Daoy (cell line): ENCODE measurements around the gene MYO1B. TPM values are rescaled to one million over a fixed set of nuclear protein-coding genes. Genes with fewer than 3 reads are reported as not detected.
A peak's percentile ranks its signal among the peaks of the same experiment; 100 is the strongest.

Source experiments
- DNase-seq: peaks from one replicate; pipeline ENCODE4 v3.0.0-alpha.2; 2015; ENCODE audit warnings: low read depth
- total RNA-seq: library from RNA; depleted of rRNA; stranded (reverse); fragments of >200 nt; shearing (Covaris generic); gene quantifications from 2 replicates; pipeline ENCODE4 v1.2.3, GENCODE V29; 2014; rRNA removed

The MYO1B gene
- total RNA-seq = 98.0 and 104 TPM in 2 replicates

DNA sequence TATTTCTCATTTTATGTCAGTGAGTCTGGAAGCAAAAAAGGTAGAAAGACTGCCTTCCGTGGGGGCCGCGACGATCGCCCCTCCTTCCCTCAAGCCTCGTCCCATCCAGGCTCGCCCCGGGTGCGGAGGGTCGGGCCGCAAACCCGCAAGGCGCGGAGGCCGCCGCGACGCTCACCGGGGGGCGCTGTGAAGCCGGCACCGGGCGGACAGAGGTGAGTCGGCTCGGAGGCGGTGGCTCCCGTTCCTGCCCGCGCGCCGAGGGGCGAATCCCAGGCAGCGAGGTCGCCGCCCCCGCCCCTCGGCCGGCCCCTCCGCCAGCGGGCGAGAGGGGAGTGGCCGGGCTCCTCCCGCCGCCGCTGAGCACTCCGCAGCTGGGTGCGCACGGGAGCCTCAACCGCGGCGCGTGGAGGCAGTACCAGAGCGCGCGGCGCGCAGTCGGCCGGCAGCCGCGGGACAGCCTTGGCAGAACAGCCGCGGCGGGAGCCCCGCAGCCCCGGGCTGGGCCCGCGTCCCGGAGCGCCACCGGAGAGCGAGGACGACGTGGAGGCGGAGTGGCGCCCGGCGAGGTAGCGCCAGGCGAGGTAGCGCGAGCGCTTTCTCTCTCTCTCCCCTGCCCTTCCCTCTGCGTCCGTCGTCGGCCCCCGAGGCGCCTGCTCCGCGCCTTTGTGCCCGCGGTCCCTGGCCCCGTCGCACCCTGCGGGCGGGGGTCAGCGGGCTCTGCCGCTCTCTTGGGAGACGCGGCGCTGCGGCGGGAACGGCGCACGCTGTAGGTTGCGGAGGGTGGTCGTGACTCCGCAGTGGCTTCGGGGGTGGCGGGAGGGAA, at the start of gene MYO1B:
Gene MYO1B (plus strand): TSS at position 359 of the 823 bp plus-strand sequence. CDS start 31,492 bp downstream, outside the sequence.
- peak; percentile 92 for DNase-seq

DNA sequence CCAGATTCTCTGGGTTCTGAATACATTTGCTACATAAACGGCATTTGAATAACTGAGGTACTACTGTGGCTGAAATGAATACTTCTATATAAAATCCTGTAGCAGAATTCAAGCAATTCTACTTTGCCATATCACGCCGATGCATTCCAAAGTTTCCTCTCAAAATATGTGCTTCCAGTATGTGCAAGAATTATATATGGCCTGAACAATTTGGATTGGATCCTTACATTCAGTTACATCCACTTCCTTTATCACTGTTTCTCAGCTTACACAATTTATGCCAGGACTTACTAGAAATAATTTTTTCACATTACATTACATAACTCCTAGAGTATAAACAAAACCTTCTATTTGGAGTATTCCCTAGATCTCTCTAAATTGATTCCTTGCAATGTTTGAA, 48.1 kb upstream of the MYO1B start:
- DNase-seq = no peak

DNA sequence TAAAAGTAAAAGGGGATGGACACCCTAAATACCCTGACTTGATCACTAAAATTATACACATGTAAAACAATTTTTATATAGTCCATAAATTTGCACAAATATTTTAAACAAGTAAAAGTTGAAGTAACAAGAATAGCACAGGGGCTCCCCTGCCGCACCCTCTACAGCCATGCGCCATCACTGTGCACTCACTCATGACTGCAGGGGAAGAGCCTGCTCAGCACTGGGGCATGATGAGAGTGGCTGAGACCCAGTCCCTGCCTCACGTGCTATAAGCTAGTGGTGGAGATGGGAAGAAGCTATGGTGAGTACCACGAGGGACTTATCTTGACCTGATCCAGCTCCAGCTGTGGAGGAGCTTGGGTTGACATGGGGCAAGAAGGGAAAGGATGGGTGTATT, 46.9 kb upstream of the MYO1B start:
- DNase-seq = no peak

DNA sequence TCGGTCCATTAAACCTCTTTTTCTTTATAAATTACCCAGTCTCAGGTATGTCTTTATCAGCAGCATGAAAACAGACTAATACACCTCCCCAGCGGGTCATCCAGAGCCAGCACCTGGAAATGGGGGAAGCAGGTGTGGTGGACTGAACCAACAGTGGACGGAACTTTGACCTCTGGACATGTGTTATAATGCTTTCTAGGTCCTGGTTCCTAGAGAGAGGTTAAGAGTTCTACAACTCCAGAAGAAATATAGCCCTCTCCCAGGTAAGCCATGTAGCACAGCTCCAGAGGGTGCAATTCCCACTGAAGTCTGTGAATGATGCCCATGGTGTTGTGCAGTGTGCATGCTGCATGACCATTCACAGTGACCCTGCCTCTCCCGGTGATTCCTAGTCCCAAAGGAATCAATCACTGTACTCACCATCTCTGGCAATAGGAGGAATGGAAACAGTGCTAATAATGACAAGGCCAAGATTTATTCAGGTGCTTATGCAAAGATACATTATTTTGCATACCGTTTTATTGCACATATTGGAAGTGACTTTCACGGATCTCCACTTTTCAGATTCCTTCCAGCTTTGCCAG, 45.2 kb upstream of the MYO1B start:
- DNase-seq = no peak

DNA sequence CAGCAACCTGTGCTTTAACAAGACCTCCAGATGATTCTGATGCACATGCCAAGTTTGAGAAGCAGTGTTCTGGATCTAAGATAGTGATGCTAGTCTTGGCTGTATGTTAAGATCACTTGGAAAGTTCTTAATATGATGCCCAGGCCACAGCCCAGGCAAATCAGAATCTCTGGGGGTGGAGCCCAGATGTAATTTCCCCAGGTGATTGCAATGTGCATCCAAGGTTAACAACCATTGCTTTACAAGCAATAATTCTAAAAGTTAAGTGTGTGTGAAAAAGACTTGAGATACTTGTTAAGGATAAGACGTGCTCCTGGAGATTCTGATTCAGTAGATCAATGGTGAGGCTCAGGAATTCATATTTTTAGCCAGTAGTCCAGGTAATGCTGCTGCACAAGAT, 44.3 kb upstream of the MYO1B start:
- no peak for DNase-seq

DNA sequence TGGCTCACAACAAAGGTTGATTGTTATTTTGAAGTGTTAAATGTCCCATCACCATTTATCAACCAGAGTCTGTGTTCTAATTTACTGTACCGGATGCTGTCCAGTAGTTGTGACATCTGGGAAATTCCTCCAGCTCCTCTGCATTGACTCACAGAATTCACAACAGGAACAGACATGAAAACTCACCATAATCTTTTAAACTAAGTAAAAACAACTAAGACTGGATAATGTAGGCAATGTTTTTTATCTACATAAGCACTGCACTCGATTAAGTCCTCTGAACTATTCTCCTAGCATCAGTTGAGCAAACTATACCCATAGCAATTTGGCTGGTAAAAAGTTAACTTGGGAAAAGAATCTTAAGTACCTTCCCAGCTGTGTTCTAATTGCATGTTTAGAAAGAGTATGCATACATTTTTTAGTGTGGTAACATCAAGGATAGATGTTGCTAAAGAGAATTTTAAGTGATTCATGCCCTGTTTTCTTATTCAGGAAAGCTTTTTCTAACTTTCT, 42.9 kb upstream of the MYO1B start:
- DNase-seq = peak; percentile 66

DNA sequence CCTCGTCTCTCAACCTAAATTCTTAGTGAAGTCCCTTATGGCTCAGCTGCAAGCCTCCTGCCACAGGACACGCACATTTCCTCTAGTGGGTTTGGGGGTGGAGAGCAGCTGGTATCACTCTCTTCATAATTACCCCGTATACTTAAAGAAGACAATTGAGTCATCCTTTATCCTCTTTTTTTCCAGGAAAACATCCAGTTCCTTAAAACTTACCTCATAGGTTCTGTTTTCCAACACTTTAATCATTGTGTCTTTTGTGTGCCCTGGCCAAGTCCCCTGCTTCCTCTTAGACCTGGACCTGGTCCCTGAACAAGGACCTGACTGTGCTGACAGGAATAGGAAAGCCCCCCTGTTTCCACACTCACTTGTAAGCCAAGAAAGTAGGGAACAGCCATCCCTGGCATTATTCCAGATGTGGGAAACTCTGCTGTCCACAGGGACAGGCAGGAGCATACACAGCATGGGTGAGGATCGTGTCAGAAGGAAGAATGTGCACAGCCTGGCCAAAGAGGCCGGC, 42.3 kb upstream of the MYO1B start:
- peak; percentile 20 for DNase-seq

DNA sequence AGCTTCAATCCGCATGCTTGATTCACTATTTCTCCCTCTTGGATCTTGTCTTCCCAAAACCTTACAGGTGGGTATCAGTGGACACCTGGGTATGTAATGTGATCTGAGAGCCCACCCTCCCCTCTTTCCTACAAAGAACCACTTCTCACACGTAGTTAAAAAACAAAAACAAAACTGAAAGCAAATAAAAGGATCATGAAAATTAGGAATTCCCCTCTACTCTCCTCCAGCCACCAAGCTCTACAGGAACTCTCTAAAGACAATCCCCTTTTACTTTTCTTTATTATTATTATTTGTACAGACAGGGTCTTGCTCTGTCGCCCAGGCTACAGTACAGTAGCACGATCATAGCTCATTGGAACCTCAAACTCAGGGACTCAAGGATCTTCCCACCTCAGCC, 40.8 kb upstream of the MYO1B start:
- DNase-seq = no peak

DNA sequence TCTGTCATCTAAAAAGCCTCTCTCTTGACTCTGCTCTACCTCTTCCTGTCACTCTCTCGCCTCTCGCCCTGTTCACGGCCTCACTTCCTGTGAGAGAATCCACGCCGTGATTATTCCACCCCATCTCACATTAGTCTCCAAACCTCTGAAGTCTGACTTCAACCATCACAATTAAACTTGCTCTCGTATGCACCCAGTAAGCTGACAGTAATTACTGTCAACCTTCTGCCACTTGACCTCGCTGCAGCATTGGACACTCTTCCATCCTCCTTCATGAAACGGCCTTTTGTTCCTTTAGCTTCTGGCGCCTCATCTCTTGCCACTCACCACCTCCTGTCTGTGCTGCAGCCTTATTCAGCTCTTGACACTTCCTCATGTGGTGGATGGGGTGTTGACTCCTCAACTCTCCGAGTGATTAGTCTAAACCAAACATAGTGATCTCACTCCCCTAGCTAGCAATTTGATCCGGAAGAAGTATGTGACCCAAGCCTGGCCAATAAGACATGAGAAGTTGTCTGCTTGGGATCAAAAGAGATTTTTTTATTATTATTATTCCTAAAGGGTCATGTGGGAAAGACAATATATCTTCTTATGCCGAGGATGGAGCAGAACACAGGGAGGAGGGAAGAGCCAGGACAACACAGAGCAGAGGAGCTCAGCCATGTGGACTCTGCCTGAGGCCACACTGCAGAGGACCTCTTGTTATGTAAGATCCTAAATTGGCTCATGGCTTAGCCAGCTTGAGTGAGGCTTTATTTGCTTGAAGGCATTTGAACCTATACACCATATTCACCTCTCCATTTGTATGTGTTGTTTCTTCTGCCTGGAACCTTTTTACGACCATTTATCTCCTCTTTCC, 38.4 kb upstream of the MYO1B start:
- no peak for DNase-seq

DNA sequence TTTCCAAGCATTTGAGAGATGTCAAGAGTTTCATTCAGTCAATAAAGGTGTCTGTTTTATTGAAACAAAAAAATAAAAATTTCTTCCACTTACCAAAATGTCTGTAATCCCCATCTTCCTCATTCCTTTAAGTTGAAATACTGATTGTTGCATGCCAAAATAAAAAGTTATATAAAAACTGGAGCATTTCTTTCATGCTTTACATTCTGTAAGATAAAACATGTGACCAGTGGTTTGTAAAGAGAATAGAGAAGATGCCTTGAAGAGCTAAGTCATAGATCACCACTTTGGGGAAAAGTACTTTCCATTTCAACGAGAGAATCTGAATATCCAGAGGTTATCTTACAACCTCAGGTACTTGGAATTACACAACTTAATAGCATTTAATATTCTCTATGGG, 35.9 kb upstream of the MYO1B start:
- DNase-seq = no peak

DNA sequence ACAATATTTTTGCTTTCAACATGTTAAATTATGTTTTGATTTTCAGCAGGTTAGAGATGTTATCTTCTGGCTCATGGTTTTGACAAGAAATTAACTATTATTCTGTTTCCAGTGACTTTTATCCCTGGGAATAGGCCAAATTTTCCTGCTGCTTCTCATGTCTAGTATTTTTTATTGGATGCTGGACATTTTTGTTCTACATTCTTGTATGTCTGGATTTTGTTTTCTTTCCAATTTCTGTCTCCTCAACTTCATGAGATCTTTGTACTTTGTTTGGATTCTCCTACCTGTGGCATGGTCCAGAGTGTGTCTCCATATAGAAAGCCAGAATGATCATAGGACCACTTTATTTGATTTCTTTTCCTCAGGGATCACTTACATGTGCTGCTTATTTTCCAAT, 33.1 kb upstream of the MYO1B start:
- no peak for DNase-seq

DNA sequence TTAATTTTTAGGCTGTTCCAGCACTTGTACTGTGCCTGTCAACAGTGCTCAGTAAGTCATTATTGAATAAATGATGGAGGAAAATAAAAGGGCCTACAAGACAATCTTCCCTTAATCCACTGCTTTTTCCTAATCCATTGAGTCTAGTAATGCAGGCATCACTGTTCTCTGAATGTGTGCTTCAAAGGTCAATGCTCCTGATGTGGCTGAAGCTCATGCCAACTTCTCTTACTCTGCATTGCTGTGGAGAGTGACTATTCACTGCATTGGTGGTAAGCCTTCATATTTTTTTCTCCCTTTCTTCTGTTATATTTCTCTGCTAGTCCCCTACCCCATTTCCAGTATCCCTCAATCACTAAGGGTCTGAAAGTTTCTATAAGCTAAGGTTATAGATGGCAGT, 31.9 kb upstream of the MYO1B start:
- no peak for DNase-seq

DNA sequence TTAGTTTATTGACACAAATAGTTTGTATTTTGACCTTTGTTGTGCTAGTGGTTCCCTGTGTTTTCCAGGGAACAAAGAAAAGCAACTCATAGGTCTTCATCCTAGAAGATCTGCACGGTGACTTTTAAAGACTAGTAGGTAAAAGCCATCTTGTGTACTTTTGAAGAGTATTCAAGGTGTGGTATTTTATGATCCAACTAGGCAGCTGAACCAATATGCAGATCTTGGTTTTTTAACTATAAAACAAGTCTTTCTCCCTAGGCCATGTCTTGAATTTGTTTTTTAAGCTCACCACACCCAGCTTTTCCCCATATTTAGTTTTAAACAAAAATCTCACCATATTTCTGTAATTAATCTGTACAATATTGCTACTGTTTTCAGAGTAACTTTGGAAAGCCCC, 30.0 kb upstream of the MYO1B start:
- DNase-seq = no peak

DNA sequence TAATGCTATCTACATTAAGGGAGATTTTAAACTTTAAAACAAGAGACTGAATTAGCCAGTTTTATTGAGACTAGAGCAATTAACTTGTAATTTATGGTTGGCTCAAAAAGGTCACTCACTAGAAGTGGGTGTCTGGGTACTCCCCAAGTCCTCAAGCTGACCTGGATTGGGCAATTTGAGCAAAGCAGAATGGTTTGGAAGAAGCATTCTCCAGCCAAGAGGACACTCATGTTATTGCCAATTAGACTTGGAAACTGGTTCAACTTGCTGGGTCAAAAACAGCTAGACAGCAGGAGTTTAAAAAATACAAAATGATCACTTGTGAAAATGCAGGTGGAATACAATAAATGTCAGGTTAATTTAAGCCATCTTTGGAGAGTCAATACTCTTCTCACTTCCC, 29.5 kb upstream of the MYO1B start:
- no peak for DNase-seq

DNA sequence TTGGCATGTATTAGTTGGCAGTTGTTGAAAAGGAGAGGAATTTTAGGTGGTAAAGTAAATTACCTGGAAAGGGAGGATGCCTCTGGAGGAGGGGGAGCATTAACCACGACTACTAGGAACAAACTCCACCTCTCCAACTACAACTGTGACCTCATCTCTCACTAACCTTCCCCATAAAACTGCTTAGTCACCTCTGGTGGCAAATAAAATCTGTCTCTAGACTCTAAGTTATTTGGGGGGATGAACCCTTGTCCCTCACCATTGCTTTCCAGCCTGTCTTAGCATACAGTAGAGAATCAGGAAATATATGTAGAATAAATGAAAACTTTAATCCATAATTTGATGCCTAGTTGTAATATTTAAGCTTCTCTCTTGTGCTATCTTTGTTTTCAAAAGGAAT, 27.6 kb upstream of the MYO1B start:
- DNase-seq = peak; percentile 74

DNA sequence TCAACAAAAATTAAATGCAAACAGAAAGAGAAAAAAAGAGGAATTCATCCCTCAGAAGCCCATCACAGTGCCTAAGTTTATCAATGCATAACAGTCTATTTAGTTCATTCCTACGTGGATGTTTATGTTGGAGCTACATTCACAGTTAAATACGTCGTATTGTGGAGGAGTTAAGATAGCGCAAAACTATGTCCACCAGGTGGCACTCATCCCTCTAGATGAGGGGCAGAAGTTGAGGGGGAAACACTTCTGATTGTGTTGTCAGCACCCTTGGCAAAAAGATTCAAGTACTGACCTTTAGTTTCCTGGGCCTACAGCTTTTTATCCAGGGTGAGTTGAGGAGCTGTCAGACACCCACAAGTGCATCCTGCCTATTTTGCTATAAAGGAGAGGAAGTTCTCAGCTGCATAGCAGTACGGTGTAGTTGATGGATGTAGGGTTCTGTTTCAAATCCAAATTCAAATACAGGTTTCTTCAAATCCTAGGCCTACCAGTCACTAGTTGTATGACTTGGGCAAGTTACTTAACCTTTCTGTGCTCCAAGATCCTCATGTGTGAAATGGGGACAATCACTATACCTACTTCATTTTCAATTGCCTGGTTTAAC, 26.8 kb upstream of the MYO1B start:
- peak; percentile 80 for DNase-seq

DNA sequence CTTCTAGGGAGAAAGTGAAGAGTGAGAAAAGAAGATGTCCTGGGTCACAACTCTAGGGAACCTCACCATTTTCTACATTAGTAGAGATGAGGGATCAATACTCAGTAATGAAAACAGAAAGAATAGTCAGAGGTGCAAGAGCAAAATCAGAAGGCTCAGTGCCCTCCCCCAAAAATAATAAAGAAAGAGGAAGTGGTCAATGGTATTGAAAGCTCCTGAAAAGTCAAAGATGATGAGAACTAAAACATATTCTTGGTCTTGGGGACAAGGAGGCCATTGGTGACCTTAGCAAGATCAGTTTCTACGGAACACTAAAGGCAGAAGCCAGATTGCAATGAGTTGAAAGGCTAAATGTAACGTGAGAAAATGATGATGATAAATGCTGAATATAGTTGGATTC, 24.5 kb upstream of the MYO1B start:
- no peak for DNase-seq

DNA sequence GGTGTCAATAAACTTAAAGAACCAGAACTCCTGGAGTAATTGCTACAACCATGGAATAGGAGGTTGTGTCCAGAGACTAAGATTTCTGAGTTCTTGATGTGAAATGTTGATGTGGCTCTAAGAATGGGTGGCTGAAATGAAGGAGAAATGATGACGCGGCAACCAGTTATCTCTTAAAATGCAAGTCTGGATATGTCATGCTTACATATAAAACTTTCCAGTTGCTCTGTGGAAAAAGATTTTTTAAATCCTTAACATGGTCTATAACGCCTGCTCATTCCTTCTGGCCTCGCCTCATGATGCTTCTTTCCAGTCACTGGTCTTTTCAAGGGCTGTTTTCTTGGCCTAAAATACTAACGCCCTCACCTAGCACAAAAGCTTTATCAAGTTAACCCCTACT, 23.5 kb upstream of the MYO1B start:
- no peak for DNase-seq

DNA sequence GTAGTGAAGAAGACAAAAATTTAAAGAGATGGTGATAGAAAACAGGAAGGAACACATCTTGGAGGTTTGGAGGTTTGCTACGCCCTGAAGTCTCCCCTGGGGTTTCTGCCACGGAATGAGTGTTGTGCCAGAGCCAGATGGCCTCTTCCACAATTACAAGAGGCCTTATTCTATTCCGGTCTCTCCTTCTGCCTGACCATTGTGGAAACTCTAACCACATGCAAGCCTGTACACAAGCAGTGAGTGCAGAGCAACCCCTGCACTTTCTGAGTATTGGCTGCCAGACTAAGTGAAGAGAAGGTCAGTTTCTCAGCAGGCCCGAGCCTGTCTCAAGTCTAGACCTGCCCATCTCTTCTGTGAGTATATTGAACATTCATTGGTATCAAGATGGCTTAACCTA, 22.7 kb upstream of the MYO1B start:
- DNase-seq = no peak

DNA sequence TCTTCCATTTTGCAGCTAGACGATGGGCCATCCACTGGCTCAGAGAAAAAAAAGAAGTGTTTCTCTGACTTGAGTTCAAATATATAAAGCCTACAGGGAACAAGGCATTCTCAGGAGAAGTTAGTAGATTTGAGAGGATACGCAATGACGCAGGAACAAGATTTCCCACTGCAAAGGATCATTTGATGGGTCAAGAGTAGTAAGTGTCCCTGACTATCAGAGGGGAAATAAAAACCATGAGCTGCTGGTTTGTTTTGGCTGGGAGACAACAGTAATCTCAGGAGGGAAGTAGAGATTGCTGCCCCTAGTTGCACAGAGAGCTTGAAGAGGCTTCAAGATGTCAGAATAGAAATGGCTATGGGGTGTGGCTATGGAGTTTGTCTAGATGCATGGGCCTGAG, 22.3 kb upstream of the MYO1B start:
- DNase-seq = no peak

DNA sequence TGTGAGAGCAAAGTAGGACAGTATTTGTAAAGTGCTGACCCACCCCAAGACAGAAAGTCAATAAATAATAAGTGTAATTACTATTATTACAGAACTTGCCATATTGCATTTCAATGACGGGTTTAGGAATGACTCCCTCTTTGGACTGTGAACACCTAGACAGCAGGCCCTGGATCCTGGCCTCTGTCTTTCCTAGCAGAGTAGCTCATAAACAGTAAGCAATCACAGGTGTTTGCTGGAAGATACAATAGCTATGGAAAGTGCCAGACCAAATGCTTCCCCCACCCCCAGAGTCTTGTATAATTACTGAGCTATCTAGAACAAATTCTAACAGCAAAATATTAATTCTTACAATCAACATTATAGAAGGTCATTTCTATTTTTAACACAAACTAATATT, 20.1 kb upstream of the MYO1B start:
- DNase-seq = no peak

DNA sequence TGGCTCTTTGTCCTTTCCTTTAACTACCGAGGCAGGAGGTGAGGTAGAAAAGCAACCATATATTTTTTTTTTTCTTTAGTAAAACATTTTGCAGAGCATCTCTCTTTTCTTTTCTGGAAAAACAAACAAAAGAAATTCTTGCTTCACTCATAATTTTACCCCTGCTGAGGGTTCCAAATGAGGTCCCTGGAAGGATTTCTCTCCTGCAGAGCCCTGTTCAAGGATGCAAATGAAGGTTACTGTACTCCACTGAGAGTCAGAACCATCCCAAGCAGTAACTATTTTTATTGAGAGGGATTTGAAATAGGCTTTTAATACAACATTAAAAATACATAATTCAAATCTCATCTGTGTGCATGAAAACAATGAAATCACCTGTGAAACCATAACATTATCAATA, 19.5 kb upstream of the MYO1B start:
- no peak for DNase-seq
